HepG2 (cell line): ENCODE results near the gene MRPS7. TPM values are rescaled to one million over a fixed set of nuclear protein-coding genes. Genes with fewer than 3 reads are reported as not detected.
A peak's percentile ranks its signal among the peaks of the same experiment; 100 is the strongest.

Source experiments
- ARNT2 ChIP-seq: sonication (generic); formaldehyde crosslinking; IDR thresholded peaks from 2 replicates; pipeline ENCODE4 v1.8.0; 2022; ENCODE audit warnings: mild to moderate bottlenecking, low read depth, missing genetic modification reagents, moderate library complexity
- BRCA1 ChIP-seq: sonication (generic); formaldehyde crosslinking; IDR thresholded peaks from 2 replicates; pipeline ENCODE4 v1.4.0; 2020; ENCODE audit warnings: missing genetic modification reagents
- DR1 ChIP-seq: sonication (generic); formaldehyde crosslinking; IDR thresholded peaks from 2 replicates; pipeline ENCODE4 v1.8.0; 2021; ENCODE audit warnings: mild to moderate bottlenecking, missing genetic modification reagents, inconsistent platforms
- ELF1 ChIP-seq: sonication (generic); formaldehyde crosslinking; IDR thresholded peaks from 2 replicates; pipeline ENCODE4 v1.4.0; 2020; ENCODE audit warnings: missing genetic modification reagents
- EP300 ChIP-seq, 3 experiments: sonication (generic) in 1 of 3; formaldehyde crosslinking in 1 of 3; IDR thresholded peaks; 2 replicates each; pipeline versions ENCODE4 v1.5.1 to v1.6.1; 2011 to 2020; ENCODE audit warnings: low read depth in 2 of 3, low read length in 2 of 3, borderline replicate concordance in 1 of 3, improper control_type of control experiment in 1 of 3, mild to moderate bottlenecking in 1 of 3, missing genetic modification reagents in 1 of 3, moderate library complexity in 1 of 3
- FOXK2 ChIP-seq: fragments of 450-650 bp; IDR thresholded peaks from 2 replicates; pipeline ENCODE4 v1.6.1; 2016
- GATA4 ChIP-seq: sonication (generic); IDR thresholded peaks from 2 replicates; pipeline ENCODE4 v1.6.1; 2016; ENCODE audit warnings: antibody characterized with exemption, low read depth, borderline replicate concordance
- HCFC1 ChIP-seq: fragments of 150-350 bp; IDR thresholded peaks from 2 replicates; pipeline ENCODE4 v1.6.1; 2014; ENCODE audit warnings: low read depth, low read length
- HNRNPL ChIP-seq: fragments of 200-400 bp; formaldehyde crosslinking; IDR thresholded peaks from 2 replicates; pipeline ENCODE4 v1.6.1; 2017; ENCODE audit warnings: mild to moderate bottlenecking, low read depth, low read length
- MEIS1 ChIP-seq: sonication (generic); formaldehyde crosslinking; IDR thresholded peaks from 2 replicates; pipeline ENCODE4 v1.9.0; 2021; ENCODE audit warnings: mild to moderate bottlenecking, missing genetic modification reagents, moderate library complexity, borderline replicate concordance
- NBN ChIP-seq: fragments of 450-650 bp; conservative IDR thresholded peaks from 2 replicates; pipeline ENCODE4 v1.6.1; 2017
- SOX6 ChIP-seq, 2 experiments: fragments of 450-650 bp in 1 of 2; sonication (generic) in 1 of 2; formaldehyde crosslinking in 1 of 2; IDR thresholded peaks; 2 replicates each; pipeline versions ENCODE4 v1.4.0 to v1.6.1; 2017 to 2020; ENCODE audit warnings: antibody characterized with exemption in 1 of 2, mild to moderate bottlenecking in 1 of 2, missing genetic modification reagents in 1 of 2
- STAT5B ChIP-seq: sonication (generic); formaldehyde crosslinking; IDR thresholded peaks from 2 replicates; pipeline ENCODE4 v1.4.0; 2020; ENCODE audit warnings: missing genetic modification reagents
- TSC22D2 ChIP-seq: sonication (generic); formaldehyde crosslinking; IDR thresholded peaks from 2 replicates; pipeline ENCODE4 v1.5.1; 2020; ENCODE audit warnings: missing genetic modification reagents, mild to moderate bottlenecking, borderline replicate concordance
- ZBTB7A ChIP-seq: sonication (generic); formaldehyde crosslinking; IDR thresholded peaks from 2 replicates; pipeline ENCODE4 v1.8.0; 2022; ENCODE audit warnings: mild to moderate bottlenecking, missing genetic modification reagents
- ZNF234 ChIP-seq: sonication (generic); formaldehyde crosslinking; conservative IDR thresholded peaks from 2 replicates; pipeline ENCODE4 v1.5.1; 2020; ENCODE audit warnings: mild to moderate bottlenecking, missing genetic modification reagents
- ZNF33B ChIP-seq: sonication (generic); formaldehyde crosslinking; IDR thresholded peaks from 2 replicates; pipeline ENCODE4 v1.5.1; 2020; ENCODE audit warnings: mild to moderate bottlenecking, missing genetic modification reagents
- ZNF567 ChIP-seq: sonication (generic); formaldehyde crosslinking; IDR thresholded peaks from 2 replicates; pipeline ENCODE4 v1.8.1; 2023; ENCODE audit warnings: mild to moderate bottlenecking, missing genetic modification reagents, borderline replicate concordance
- ZNF672 ChIP-seq: sonication (generic); formaldehyde crosslinking; IDR thresholded peaks from 2 replicates; pipeline ENCODE4 v1.8.1; 2022; ENCODE audit warnings: missing genetic modification reagents
- ZNF891 ChIP-seq: sonication (generic); formaldehyde crosslinking; IDR thresholded peaks from 2 replicates; pipeline ENCODE4 v1.5.0; 2020; ENCODE audit warnings: mild to moderate bottlenecking, missing genetic modification reagents
- polyA plus RNA-seq, 8 experiments: library from polyadenylated mRNA; depleted of rRNA in 3 of 8; stranded (reverse) in 7 of 8; unstranded in 1 of 8; fragments of >200 nt; fragmentation: Illumina TruSeq in 4 of 8; extraction: Trizol in 4 of 8; gene quantifications; 2 replicates each; pipeline versions ENCODE4 v1.2.1 to v1.2.3, GENCODE V29; 2011 to 2016; ENCODE audit warnings: low read depth in 4 of 8, missing spikeins in 1 of 8, mixed read lengths in 1 of 8; ENCODE audit not compliant: insufficient read depth in 1 of 8
- total RNA-seq, 5 experiments: library from RNA; depleted of rRNA; stranded (reverse); fragments of >200 nt; fragmentation: Illumina TruSeq; extraction: Trizol; gene quantifications; 2 replicates each; pipeline ENCODE4 v1.2.3, GENCODE V29; 2016; ENCODE audit warnings: low read depth in 1 of 5
- TF ChIP-seq, protein P1 (sequence below): IDR thresholded peaks from 2 replicates; pipeline ENCODE4 v1.6.1; 2016; ENCODE audit warnings: mild to moderate bottlenecking
- TF ChIP-seq, protein P2 (sequence below): sonication (generic); formaldehyde crosslinking; IDR thresholded peaks from 2 replicates; pipeline ENCODE4 v1.4.0; 2020; ENCODE audit warnings: missing genetic modification reagents
- TF ChIP-seq, protein P3 (sequence below): sonication (generic); formaldehyde crosslinking; IDR thresholded peaks from 2 replicates; pipeline ENCODE4 v1.4.0; 2020; ENCODE audit warnings: missing genetic modification reagents
- TF ChIP-seq, protein P4 (sequence below): sonication (generic); formaldehyde crosslinking; IDR thresholded peaks from 2 replicates; pipeline ENCODE4 v1.4.0; 2020; ENCODE audit warnings: missing genetic modification reagents

Gene MRPS7
- total and polyA plus RNA-seq, 2 of the 13 experiments (the other 11 are each of a cell fraction or from before 2014, with no cell fraction given): 97.0 to 162 TPM

DNA sequence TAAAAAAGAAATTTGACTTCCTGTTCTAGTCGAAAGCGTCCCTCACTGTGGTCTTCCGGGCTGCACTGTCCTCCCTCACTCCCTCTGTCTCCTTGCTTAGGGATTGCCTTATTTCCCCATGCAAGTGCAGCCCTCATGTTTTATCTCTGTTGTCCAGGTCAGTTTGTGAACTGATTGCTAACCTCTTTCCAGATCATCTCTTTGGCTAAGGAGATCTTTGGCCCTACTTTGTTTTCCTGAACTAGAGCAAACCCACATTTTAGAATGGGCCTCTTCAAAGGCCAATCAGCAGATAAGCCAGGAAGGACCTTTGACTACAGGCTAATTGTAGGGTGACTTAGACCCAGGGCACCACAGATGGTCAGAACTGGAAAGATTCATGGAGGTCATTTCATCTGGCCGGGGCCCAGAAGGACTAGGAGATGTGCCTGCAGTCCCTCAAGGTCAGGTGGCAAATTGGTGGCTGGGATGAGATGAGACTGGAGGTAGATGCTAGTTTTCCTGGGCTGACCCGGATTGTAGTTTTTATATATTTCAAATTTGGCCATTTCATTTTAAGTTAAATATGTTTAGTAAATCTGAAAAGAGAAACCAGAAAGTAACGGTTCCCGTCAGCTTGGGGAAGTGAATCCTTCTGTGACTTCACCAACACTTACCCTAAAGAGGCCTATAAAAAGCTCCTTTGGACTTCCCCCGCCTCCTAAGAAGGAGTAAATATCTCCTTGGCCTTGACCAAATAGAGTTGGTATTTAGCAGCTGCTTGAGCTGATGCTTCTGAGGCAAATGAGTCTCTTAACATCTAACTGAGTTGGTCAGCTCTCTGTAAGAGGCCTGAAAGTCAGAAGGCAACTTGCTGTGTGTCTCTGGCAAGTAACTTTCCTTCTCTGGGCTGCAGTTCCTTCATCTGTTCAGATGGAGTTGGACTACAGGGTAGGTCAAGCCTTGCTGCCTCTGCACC, 33.8 kb downstream of the MRPS7 start (continued):
- TF ChIP-seq, protein P1, sequence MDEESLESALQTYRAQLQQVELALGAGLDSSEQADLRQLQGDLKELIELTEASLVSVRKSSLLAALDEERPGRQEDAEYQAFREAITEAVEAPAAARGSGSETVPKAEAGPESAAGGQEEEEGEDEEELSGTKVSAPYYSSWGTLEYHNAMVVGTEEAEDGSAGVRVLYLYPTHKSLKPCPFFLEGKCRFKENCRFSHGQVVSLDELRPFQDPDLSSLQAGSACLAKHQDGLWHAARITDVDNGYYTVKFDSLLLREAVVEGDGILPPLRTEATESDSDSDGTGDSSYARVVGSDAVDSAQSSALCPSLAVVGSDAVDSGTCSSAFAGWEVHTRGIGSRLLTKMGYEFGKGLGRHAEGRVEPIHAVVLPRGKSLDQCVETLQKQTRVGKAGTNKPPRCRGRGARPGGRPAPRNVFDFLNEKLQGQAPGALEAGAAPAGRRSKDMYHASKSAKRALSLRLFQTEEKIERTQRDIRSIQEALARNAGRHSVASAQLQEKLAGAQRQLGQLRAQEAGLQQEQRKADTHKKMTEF: peak; percentile 87
- peak; percentile 85; the same call in 1 of the 2 replicates for TF ChIP-seq GATA4
- no peak for TF ChIP-seq BRCA1 (CRISPR knock-in tag)
- no peak for TF ChIP-seq STAT5B (CRISPR knock-in tag)
- TF ChIP-seq ZNF672: no peak
- no peak for TF ChIP-seq NBN
- TF ChIP-seq FOXK2: peak; percentile 82
- 0 out of 2 replicates have a peak, but pooled peaks have one; percentile 48 for TF ChIP-seq TSC22D2 (CRISPR knock-in tag)
- TF ChIP-seq, protein P2, sequence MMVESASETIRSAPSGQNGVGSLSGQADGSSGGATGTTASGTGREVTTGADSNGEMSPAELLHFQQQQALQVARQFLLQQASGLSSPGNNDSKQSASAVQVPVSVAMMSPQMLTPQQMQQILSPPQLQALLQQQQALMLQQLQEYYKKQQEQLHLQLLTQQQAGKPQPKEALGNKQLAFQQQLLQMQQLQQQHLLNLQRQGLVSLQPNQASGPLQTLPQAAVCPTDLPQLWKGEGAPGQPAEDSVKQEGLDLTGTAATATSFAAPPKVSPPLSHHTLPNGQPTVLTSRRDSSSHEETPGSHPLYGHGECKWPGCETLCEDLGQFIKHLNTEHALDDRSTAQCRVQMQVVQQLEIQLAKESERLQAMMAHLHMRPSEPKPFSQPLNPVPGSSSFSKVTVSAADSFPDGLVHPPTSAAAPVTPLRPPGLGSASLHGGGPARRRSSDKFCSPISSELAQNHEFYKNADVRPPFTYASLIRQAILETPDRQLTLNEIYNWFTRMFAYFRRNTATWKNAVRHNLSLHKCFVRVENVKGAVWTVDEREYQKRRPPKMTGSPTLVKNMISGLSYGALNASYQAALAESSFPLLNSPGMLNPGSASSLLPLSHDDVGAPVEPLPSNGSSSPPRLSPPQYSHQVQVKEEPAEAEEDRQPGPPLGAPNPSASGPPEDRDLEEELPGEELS (CRISPR knock-in tag): peak; percentile 91
- TF ChIP-seq DR1 (CRISPR knock-in tag): peak; percentile 45; the same call in 1 of the 2 replicates
- TF ChIP-seq, protein P3, sequence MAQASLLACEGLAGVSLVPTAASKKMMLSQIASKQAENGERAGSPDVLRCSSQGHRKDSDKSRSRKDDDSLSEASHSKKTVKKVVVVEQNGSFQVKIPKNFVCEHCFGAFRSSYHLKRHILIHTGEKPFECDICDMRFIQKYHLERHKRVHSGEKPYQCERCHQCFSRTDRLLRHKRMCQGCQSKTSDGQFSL (CRISPR knock-in tag): no peak
- TF ChIP-seq ZNF567 (CRISPR knock-in tag): 0 out of 2 replicates have a peak, but pooled peaks have one; percentile 27
- TF ChIP-seq, protein P4, sequence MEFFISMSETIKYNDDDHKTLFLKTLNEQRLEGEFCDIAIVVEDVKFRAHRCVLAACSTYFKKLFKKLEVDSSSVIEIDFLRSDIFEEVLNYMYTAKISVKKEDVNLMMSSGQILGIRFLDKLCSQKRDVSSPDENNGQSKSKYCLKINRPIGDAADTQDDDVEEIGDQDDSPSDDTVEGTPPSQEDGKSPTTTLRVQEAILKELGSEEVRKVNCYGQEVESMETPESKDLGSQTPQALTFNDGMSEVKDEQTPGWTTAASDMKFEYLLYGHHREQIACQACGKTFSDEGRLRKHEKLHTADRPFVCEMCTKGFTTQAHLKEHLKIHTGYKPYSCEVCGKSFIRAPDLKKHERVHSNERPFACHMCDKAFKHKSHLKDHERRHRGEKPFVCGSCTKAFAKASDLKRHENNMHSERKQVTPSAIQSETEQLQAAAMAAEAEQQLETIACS (CRISPR knock-in tag): 0 out of 2 replicates have a peak, but pooled peaks have one; percentile 0
- peak in 1 of 2 experiments; percentile 95; a peak in 2 of 4 replicates for TF ChIP-seq EP300 (IDR thresholded peaks at IDR 0.05; ENCODE audit: low read depth in 2 of 2, low read length in 2 of 2)
- TF ChIP-seq EP300 (CRISPR knock-in tag; IDR thresholded peaks at IDR 0.05; ENCODE audit: borderline replicate concordance): peak; percentile 83; the same call in 1 of the 2 replicates
- TF ChIP-seq SOX6 (IDR thresholded peaks at IDR 0.05): no peak
- peak; percentile 95 for TF ChIP-seq SOX6 (CRISPR knock-in tag; IDR thresholded peaks at IDR 0.05)
- no peak for TF ChIP-seq HCFC1
- peak; percentile 44 for TF ChIP-seq ARNT2
- TF ChIP-seq MEIS1: 0 out of 2 replicates have a peak, but pooled peaks have one; percentile 71
- TF ChIP-seq ZNF234 (CRISPR knock-in tag): no peak
- TF ChIP-seq ELF1 (CRISPR knock-in tag): peak; percentile 62
- TF ChIP-seq ZBTB7A (CRISPR knock-in tag): no peak
- no peak for TF ChIP-seq HNRNPL
- no peak for TF ChIP-seq ZNF891
- 0 out of 2 replicates have a peak, but pooled peaks have one; percentile 29 for TF ChIP-seq ZNF33B (CRISPR knock-in tag)
